GM21528 (cell line): ENCODE data around the gene SZT2.
"Not testable (repeated sequence)": the region's sequence is repeated elsewhere in the genome, so short reads cannot be mapped to it uniquely, and the experiment has no call there.

Source experiments
- ATAC-seq: cut with Tn5 transposase; IDR thresholded peaks from one replicate; pipeline ENCODE4 v1.9.1; 2021; ENCODE audit warnings: mild to moderate bottlenecking, moderate library complexity; ENCODE audit not compliant: unreplicated experiment, low FRiP score

The SZT2 gene

GRCh38 chr1:43359696-43360095 lies 30.0 kb upstream of the SZT2 start:
- no peak for ATAC-seq

DNA sequence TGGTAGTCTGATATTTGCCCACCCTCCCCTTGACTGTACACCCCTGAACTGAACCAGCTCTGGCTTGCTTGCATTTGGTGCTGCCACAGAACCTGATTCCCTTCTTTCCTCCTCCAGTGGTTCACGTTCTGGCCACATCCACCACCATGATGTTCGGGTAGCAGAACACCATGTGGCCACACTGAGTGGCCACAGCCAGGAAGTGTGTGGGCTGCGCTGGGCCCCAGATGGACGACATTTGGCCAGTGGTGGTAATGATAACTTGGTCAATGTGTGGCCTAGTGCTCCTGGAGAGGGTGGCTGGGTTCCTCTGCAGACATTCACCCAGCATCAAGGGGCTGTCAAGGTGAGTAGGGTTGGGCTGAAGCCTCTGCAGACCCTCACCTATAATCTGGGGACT lies 29.1 kb upstream of the SZT2 start:
- no peak for ATAC-seq

DNA sequence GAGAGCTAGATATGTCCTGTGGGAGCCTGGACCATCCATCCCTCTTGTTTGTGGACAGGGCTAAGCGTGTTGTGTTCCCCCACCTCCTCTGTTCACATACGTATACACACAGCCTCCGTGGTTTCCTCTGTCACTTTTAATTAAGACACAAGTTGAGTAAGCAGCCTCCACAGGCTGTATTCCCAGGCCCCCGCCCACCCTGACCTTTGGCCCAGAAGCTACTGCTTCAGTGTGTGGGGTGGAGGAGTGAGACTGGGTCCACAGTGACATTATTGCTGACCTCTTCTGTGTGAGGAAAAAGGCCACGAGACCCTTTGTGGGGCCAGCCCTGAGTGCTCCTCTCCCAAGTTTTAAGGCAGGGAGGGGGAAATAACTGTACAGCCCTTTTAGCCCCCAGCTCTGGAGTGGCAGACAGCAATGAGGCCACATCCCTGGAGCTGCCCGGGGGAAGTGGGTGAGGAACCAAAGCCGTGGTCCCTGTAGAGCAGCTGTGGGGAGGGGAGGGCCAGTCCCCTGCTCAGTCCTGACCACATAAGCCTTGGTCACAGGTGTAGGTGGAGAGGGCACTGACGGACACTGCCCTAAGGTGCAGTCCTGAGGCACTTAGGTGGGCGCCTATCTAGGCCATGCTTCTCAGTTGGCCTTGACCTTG lies 26.3 kb upstream of the SZT2 start:
- no peak for ATAC-seq

- ATAC-seq = no peak
These were observed 25.7 kb upstream of the SZT2 start for GRCh38 chr1:43363935-43364525.

DNA sequence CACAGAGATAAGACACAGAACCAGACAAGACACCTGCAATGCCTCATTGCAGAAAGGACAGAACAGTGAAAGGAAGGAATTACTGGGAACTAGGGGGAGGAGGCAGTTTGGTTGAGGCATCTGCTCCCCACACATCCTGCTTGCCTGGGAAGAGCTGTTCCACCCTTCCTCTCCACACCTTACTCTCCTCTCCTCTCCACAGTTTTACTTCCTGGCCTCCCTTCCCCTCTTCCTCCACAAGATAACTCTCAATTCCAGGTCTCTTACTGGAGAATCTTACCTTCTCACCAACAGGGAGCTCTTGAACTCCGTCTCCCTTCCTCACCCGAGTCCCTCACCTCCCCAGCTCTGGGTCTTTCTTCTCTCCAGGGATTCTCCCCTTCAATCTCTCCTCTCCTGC lies 24.0 kb upstream of the SZT2 start:
- no peak for ATAC-seq

DNA sequence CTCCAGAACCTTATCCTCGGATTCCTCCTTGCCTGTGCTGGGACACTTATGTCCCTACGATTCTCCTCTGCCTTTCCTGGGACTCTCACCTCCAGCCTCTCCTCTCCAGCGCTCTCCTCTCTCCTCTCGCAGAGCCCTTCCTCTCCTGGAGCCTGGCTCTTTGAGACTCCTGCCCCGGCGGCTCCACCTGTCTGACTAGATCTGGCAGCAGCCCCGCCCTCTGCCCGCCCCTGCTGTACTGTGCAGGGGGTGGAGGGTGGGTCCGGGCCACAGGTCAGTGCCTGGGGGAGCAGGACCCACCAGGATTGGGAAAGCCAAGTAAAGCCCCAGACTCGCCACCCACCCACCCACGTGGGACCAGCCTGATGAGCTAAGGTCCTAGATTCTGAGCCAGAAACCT lies 23.5 kb upstream of the SZT2 start:
- ATAC-seq = no peak

DNA sequence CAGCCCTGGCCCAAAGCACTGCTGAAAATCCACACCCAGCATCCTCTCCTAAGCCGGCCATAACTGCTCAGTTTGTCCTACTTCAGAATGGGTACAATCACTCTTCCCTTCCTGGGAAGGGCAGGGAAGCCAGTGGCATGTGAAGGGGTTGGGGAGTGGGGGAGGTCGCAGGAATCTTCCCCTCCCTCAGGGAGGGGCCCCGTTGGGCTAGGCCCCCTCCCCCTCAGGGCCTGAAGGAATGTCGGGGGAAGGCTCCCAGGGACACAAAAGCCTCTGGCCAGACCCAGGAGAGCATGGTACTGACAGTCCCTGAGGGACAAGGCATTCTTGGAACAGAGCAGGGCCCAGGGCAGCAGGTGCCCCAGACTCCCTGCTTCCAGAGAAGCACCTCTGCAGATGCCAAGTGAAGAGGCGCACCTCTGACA lies 23.1 kb upstream of the SZT2 start:
- ATAC-seq = no peak

- ATAC-seq = peak; percentile 46
These were observed 22.4 kb upstream of the SZT2 start for GRCh38 chr1:43367026-43367903.

DNA sequence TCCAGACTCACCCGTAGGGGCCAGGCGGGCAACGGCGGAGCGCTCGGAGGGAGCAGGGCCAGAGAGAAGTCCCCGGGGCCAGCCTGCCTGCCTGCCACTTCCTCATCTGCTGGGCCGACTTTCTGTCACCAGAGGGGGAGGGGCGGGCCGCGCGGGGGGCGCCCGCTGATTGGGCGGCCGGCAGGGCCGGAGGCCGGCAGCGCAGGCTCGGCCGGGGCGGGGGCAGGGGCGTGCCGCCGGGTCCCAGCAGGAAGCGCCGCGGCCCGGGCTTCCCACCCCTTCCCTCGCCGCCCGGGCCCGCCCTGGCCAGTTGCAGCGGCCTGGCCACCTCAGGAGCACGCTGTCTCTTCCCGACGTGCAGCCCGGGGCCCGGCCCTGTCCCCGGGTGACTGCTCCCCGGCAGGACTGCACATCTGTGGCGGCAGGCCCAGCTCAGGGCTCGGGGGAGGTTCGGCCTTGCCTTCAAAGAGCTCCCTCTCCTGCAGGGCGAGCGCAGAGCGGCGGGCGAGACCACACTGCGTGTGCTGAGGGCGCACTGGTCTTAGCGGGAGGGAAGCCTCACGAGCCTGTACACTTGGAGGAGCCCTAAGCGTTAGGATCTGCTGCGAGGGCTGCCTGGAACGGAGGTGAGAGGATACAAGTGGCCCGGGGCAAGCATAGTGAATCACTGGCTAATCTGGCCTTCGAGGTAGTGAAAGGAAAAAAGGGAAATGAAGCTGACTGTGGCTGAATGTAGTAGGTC lies 21.6 kb upstream of the SZT2 start, which contains the start of gene ELOVL1:
Gene ELOVL1, minus strand, starts transcription at position 108 of the 742 bp plus-strand sequence. CDS start 2,402 bp downstream, outside the sequence.
- ATAC-seq = peak; percentile 71

GRCh38 chr1:43368646-43369020 lies 21.1 kb upstream of the SZT2 start:
- no peak for ATAC-seq

DNA sequence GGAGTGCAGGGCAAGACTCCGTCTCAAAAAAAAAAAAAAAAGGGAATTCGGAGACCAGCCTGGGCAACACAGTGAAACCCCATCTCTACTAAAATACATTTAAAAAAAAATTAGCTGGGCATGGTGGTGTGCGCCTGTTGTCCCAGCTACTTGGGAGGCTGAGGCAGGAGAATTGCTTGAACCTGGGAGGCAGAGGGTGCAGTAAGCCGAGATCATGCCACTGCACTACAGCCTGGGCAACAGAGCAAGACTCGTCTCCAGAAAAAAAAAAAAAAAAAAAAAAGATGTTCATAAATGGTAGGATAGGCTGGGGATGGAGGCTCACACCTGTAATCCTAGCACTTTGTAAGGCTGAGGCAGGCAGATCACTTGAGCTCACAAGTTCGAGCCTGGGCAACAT lies 19.9 kb upstream of the SZT2 start:
- not testable (repeated sequence) for ATAC-seq

- no peak for ATAC-seq
These were observed 19.1 kb upstream of the SZT2 start for GRCh38 chr1:43370564-43370963.

GRCh38 chr1:43372172-43372571 lies 17.5 kb upstream of the SZT2 start:
- no peak for ATAC-seq

- no peak for ATAC-seq
These were observed 16.4 kb upstream of the SZT2 start for GRCh38 chr1:43373066-43373940.

DNA sequence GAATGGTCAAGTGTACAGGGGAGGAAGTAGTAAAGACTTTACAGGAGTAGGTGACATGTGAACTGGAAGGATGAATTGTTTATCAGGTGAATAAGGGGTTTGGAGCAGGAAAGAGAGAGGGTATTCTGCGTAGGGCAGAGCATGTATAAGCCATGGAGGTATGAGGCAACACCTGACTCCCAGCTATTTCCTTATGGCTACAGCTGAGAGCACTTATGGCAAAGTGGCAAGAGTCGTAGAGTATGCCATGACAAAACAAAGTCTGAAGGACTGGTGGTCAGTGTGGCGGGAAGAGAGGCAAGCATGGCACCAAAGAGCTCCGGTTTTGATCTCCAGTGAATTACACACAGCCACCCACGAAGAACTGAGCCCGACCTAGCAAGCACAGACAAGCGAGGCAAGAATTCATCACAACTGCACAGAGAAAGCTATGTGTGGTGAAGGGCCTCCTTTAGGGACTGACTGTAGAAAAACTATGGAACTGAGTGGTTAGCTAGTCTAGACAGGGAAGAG lies 12.9 kb upstream of the SZT2 start:
- no peak for ATAC-seq

DNA sequence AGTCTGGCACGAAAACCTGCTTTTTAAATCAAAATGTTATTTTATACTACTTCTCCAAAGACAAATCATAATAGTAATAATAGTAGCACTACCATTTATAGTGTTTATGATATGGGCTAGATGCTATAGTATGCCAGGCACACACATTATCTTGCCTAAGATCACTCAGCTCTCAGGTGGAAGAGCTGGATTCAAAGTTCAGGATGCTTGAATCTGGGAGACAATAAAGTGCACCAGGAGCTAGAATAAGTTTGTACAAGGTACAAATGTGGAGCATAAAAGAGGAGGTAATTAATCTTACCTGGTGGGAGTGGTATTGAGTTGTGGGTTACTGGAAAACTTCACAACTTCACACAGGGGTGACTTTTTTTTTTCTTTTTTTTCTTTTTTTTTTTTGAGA lies 11.9 kb upstream of the SZT2 start:
- no peak for ATAC-seq

- ATAC-seq = no peak
These were observed 10.2 kb upstream of the SZT2 start for GRCh38 chr1:43379476-43379875.

DNA sequence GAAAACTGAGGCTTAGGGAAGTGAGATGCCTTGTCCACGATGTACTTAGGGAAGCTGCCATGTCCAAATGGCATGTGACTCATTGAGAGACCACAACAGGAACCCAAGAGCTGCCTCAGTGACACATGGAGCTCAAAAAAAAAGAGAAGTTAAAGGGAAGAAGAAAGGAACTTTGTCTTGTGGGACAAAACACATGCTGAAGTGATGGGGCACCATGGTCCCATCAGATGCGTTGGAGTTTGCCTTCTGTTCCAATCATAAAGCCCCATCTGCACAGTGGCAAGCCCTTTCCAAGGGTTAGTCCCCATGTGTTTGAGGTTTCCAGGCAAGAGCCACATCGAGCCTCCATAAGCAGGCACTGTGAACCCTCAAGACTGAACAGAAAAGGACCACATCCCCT lies 8.1 kb upstream of the SZT2 start:
- no peak for ATAC-seq

DNA sequence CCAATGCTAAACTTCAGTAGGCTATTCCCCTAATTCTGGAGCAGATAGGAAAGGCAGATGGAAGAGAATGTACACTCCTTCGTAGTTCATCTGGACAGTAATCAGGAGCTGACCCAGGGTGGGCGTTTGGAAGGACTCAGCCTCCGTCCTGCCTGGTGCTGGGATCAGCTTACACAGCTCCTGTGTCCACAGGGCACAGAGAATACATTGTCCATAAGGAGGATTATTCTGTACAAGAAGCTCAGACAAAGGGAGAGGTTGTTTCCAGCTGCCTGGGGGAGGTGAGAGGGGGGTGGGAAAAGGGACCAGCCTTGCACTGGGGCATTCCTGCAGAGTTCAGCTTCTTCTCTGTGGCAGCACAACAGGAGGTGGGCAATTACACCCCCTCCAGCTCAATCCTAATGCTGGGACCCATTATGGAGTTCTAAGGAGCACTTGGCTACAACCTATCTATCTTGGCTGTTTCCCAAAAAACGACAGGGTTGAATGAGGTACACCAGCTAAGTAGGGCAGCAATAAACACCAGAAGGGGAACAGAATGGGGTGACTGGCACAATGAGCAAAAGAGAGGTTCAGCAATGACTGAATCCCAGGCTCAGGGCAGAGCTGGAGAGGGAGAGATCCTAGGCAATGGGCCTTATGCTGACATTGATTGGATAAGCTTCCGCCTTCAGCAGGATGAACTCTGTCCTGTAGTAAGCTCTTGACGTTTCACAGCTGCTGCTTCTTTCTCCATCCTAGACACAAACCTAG lies 7.5 kb upstream of the SZT2 start:
- ATAC-seq = no peak
